Trophoblast cell (in vitro differentiated cells and primary cell): ENCODE results near the gene KLHDC9.

Experiments
- DNase-seq, 2 donors: peaks; one replicate each; pipeline ENCODE4 v3.0.0-alpha.2; 2016
- H2AFZ ChIP-seq: 2 replicates; pipeline ENCODE4 v1.6.1; 2013; ENCODE audit warnings: low read length, moderate library complexity, mild to moderate bottlenecking; ENCODE audit not compliant: insufficient read depth, poor library complexity
- H2AK5ac ChIP-seq: 2 replicates; pipeline ENCODE4 v1.6.1; 2013; ENCODE audit warnings: mild to moderate bottlenecking, low read length
- H2BK120ac ChIP-seq: 2 replicates; pipeline ENCODE4 v1.6.1; 2013; ENCODE audit warnings: low read length, mild to moderate bottlenecking, moderate library complexity; ENCODE audit not compliant: insufficient read depth, poor library complexity
- H2BK12ac ChIP-seq: 2 replicates; pipeline ENCODE4 v1.6.1; 2013; ENCODE audit warnings: mild to moderate bottlenecking, low read length, moderate library complexity
- H2BK5ac ChIP-seq: 2 replicates; pipeline ENCODE4 v1.6.1; 2013; ENCODE audit warnings: low read length, low read depth, moderate library complexity, mild to moderate bottlenecking; ENCODE audit not compliant: poor library complexity
- H3K14ac ChIP-seq: 2 replicates; pipeline ENCODE4 v1.6.1; 2013; ENCODE audit warnings: mild to moderate bottlenecking, low read length
- H3K18ac ChIP-seq: 2 replicates; pipeline ENCODE4 v1.6.1; 2013; ENCODE audit warnings: mild to moderate bottlenecking, low read length
- H3K23ac ChIP-seq: 2 replicates; pipeline ENCODE4 v1.6.1; 2013; ENCODE audit warnings: low read length
- H3K27ac ChIP-seq: 2 replicates; pipeline ENCODE4 v1.5.1; 2013; ENCODE audit warnings: low read depth, mild to moderate bottlenecking, inconsistent platforms, low read length, moderate library complexity
- H3K27me3 ChIP-seq: 2 replicates; pipeline ENCODE4 v1.6.1; 2013; ENCODE audit warnings: inconsistent platforms, mild to moderate bottlenecking, low read length, moderate library complexity; ENCODE audit not compliant: insufficient read depth
- H3K36me3 ChIP-seq, 2 experiments: 1 replicate in 1 of 2; 2 replicates in 1 of 2; pipeline ENCODE4 v1.6.1; 2013; ENCODE audit warnings: low read length in 2 of 2, mild to moderate bottlenecking in 2 of 2, moderate library complexity in 1 of 2; ENCODE audit not compliant: insufficient read depth in 2 of 2, control insufficient read depth in 1 of 2
- H3K4ac ChIP-seq: 2 replicates; pipeline ENCODE4 v1.6.1; 2013; ENCODE audit warnings: low read depth, mild to moderate bottlenecking, low read length, moderate library complexity
- H3K4me1 ChIP-seq, 2 experiments: 1 replicate in 1 of 2; 2 replicates in 1 of 2; pipeline ENCODE4 v1.6.1; 2013; ENCODE audit warnings: low read length in 2 of 2, mild to moderate bottlenecking in 2 of 2, moderate library complexity in 1 of 2; ENCODE audit not compliant: insufficient read depth in 2 of 2, control insufficient read depth in 1 of 2
- H3K4me2 ChIP-seq: 2 replicates; pipeline ENCODE4 v1.6.1; 2013; ENCODE audit warnings: inconsistent platforms, mild to moderate bottlenecking, low read length, moderate library complexity
- H3K4me3 ChIP-seq: 2 replicates; pipeline ENCODE4 v1.5.1; 2013; ENCODE audit warnings: mild to moderate bottlenecking, low read depth, low read length, inconsistent platforms
- H3K79me1 ChIP-seq: one replicate; pipeline ENCODE4 v1.6.1; 2013; ENCODE audit warnings: low read length
- H3K79me2 ChIP-seq: 2 replicates; pipeline ENCODE4 v1.6.1; 2013; ENCODE audit warnings: low read length, mild to moderate bottlenecking; ENCODE audit not compliant: control insufficient read depth, insufficient read depth, poor library complexity
- H3K9ac ChIP-seq: 2 replicates; pipeline ENCODE4 v1.6.1; 2013; ENCODE audit warnings: mild to moderate bottlenecking, low read length
- H3K9me3 ChIP-seq: 2 replicates; pipeline ENCODE4 v1.6.1; 2013; ENCODE audit warnings: low read depth, mild to moderate bottlenecking, control low read depth, inconsistent platforms, low read length; ENCODE audit not compliant: insufficient read depth
- H4K12ac ChIP-seq: 2 replicates; pipeline ENCODE4 v1.6.1; 2013; ENCODE audit warnings: low read depth, mild to moderate bottlenecking, low read length, moderate library complexity
- H4K8ac ChIP-seq: 2 replicates; pipeline ENCODE4 v1.6.1; 2013; ENCODE audit warnings: low read depth, mild to moderate bottlenecking, low read length, moderate library complexity
- H4K91ac ChIP-seq: one replicate; pipeline ENCODE4 v1.6.1; 2013; ENCODE audit warnings: low read depth, mild to moderate bottlenecking, low read length, moderate library complexity
- WGBS: extraction: QIAGEN DNeasy Blood & Tissue Kit; methylation state at CpG from one replicate; pipeline ENCODE4 v1.1.7; 2013; ENCODE audit warnings: missing lambda C conversion rate; ENCODE audit not compliant: insufficient read length, insufficient coverage; ENCODE audit errors: extremely low coverage; 5-methylcytosine and 5-hydroxymethylcytosine counted together

The KLHDC9 gene

DNA sequence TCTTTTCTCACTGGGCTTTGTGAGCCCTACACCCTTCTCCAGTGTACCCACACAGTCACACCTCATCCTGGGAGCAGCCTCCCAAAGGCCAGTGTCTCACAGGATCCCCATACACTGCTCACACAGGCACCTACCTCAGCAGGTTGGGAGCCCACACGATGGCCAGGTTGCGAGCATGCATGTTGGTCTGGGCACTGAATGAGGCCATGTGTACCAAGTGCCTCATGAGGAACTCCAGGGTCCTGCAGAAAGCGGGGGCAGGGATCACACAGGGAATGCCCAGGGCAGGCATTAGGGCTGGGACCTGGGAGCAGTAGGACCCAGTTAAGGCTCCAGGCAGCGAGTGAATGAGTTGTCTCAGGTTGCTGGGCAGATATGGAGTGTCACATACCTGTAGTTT lies 43.9 kb upstream of the KLHDC9 start:
- peaks cover 0 to 4% of the 10 kb centered on the region in 2 experiments for H3K36me3 ChIP-seq
- no peak overlapping the region for H3K18ac ChIP-seq
- WGBS: no CpG with 5 or more reads among the region's 4 CpGs
- H3K27me3 ChIP-seq: no peaks in the 10 kb centered on the region
- H4K91ac ChIP-seq: no peak overlapping the region
- no peak overlapping the region for H2BK120ac ChIP-seq
- H3K9ac ChIP-seq: no peak overlapping the region
- H3K14ac ChIP-seq: no peak overlapping the region
- H3K27ac ChIP-seq: no peak overlapping the region
- no peak overlapping the region for H4K8ac ChIP-seq
- H3K9me3 ChIP-seq: peaks cover 5% of the 10 kb centered on the region
- H2AFZ ChIP-seq: no peak overlapping the region
- H2AK5ac ChIP-seq: no peak overlapping the region
- no peak overlapping the region for H3K4me2 ChIP-seq
- no peak overlapping the region for H3K4me3 ChIP-seq
- H3K4me1 ChIP-seq: peaks cover 2 to 4% of the 10 kb centered on the region in 2 experiments
- H3K79me2 ChIP-seq: no peaks in the 10 kb centered on the region
- no peaks in the 10 kb centered on the region for H3K79me1 ChIP-seq
- H2BK12ac ChIP-seq: no peak overlapping the region
- H3K23ac ChIP-seq: no peak overlapping the region
- H4K12ac ChIP-seq: no peak overlapping the region
- DNase-seq: no peak
- no peak overlapping the region for H3K4ac ChIP-seq
- H2BK5ac ChIP-seq: no peak overlapping the region

DNA sequence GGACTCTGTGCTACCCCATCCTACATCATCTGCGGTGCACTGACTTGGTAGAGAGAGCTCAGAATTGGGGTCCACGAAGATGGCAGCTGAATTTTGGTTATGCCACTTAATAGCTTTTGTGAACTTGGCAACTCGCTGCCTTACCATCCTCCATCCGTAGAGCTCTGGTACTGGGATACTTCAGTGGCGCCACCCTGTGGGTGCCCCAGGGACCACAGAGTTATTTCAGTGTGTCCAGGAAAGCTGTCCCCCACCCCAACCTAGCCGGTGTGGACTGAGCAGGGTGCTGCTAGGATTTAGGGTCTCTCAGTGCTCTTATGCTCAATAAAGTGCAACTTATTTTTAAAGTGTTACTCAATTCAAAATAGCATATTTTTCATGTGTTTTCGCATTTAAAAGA lies 43.4 kb upstream of the KLHDC9 start:
- Histone ChIP-seq H3K23ac (no peak overlapping the region), H3K27ac (no peak overlapping the region), H2AFZ (no peak overlapping the region), H3K27me3 (no peaks in the 10 kb centered on the region), H4K91ac (no peak overlapping the region), H4K12ac (no peak overlapping the region), H3K14ac (no peak overlapping the region), H3K4me1 (peaks cover 2 to 4% of the 10 kb centered on the region in 2 experiments), H3K79me2 (no peaks in the 10 kb centered on the region), H3K18ac (no peak overlapping the region), H3K9me3 (peaks cover 2% of the 10 kb centered on the region), H4K8ac (no peak overlapping the region), H3K9ac (no peak overlapping the region), H3K79me1 (no peaks in the 10 kb centered on the region), H3K4me2 (no peak overlapping the region), H3K4ac (no peak overlapping the region), H3K4me3 (no peak overlapping the region), H3K36me3 (peaks cover 0 to 4% of the 10 kb centered on the region in 2 experiments), H2BK5ac (no peak overlapping the region), H2BK12ac (no peak overlapping the region), H2BK120ac (no peak overlapping the region), H2AK5ac (no peak overlapping the region)
- no CpG with 5 or more reads among the region's 7 CpGs for WGBS
- DNase-seq: no peak

DNA sequence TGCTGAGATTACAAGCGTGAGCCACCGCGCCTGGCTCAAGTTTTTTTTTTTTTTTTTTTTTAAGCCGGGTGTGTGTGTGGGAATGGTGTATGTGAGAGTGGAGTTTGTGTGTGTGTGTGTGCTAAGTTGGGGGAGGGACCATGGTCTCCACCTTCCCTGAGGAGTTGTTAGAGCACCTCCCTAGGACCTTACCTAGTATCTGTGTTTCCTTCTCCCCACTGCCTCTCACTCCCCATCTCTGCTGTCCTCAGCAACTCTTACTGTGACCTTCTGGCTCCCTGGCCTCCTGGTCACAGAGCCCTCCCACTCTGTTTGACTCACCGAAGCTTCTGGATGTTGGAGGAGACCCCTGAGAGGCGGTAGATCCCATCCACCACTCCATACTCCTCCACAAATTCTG lies 38.9 kb upstream of the KLHDC9 start:
- Histone ChIP-seq H3K4ac (no peak overlapping the region), H3K4me1 (no peaks in the 10 kb centered on the region), H3K27me3 (no peaks in the 10 kb centered on the region), H2AK5ac (no peak overlapping the region), H4K91ac (no peak overlapping the region), H3K4me3 (no peak overlapping the region), H3K9ac (no peak overlapping the region), H3K14ac (no peak overlapping the region), H3K4me2 (no peak overlapping the region), H3K18ac (no peak overlapping the region), H2BK120ac (no peak overlapping the region), H4K8ac (no peak overlapping the region), H3K36me3 (no peaks in the 10 kb centered on the region), H2AFZ (no peak overlapping the region), H2BK5ac (no peak overlapping the region), H3K9me3 (no peaks in the 10 kb centered on the region), H3K27ac (no peak overlapping the region), H2BK12ac (no peak overlapping the region), H3K79me2 (no peaks in the 10 kb centered on the region), H3K23ac (no peak overlapping the region), H3K79me1 (no peaks in the 10 kb centered on the region), H4K12ac (no peak overlapping the region)
- no peak for DNase-seq
- WGBS: no CpG with 5 or more reads among the region's 6 CpGs

DNA sequence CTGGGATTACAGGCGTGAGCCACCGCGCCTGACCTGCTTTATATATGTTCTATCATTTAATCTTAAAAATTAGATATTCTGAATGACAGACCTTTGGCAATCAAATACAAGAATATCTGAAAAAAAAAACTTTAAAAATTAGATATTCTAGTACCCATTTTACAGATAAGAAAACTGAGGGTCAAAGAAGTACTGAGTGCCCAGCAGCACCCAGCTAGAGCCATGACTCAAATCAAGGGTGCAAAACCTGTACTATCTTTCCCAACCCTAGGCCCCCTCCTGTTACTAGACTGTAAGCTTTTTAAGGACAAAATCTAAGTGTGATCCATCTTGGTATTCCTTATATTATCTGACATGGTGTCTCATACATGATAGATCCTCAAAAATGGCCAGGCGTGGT lies 36.7 kb upstream of the KLHDC9 start:
- Histone ChIP-seq H3K27me3 (no peaks in the 10 kb centered on the region), H3K4me2 (no peak overlapping the region), H2BK120ac (no peak overlapping the region), H2BK5ac (no peak overlapping the region), H3K4ac (no peak overlapping the region), H2AFZ (no peak overlapping the region), H4K8ac (no peak overlapping the region), H3K79me2 (no peaks in the 10 kb centered on the region), H3K9ac (no peak overlapping the region), H4K12ac (no peak overlapping the region), H4K91ac (no peak overlapping the region), H3K4me3 (no peak overlapping the region), H3K18ac (no peak overlapping the region), H3K4me1 (no peaks in the 10 kb centered on the region), H3K9me3 (no peaks in the 10 kb centered on the region), H3K23ac (no peak overlapping the region), H2AK5ac (no peak overlapping the region), H3K36me3 (no peaks in the 10 kb centered on the region), H3K14ac (no peak overlapping the region), H3K27ac (no peak overlapping the region), H3K79me1 (no peaks in the 10 kb centered on the region), H2BK12ac (no peak overlapping the region)
- no CpG with 5 or more reads among the region's 4 CpGs for WGBS
- no peak for DNase-seq
